ENCODE data around the gene ADGRF3.

- TF ChIP-seq, protein P1, sequence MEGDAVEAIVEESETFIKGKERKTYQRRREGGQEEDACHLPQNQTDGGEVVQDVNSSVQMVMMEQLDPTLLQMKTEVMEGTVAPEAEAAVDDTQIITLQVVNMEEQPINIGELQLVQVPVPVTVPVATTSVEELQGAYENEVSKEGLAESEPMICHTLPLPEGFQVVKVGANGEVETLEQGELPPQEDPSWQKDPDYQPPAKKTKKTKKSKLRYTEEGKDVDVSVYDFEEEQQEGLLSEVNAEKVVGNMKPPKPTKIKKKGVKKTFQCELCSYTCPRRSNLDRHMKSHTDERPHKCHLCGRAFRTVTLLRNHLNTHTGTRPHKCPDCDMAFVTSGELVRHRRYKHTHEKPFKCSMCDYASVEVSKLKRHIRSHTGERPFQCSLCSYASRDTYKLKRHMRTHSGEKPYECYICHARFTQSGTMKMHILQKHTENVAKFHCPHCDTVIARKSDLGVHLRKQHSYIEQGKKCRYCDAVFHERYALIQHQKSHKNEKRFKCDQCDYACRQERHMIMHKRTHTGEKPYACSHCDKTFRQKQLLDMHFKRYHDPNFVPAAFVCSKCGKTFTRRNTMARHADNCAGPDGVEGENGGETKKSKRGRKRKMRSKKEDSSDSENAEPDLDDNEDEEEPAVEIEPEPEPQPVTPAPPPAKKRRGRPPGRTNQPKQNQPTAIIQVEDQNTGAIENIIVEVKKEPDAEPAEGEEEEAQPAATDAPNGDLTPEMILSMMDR (IDR thresholded peaks at IDR 0.05), result no peak
- TF ChIP-seq POLR2AphosphoS5 (IDR thresholded peaks at IDR 0.05) (no peak), POLR2A (IDR thresholded peaks at IDR 0.05) (no peak)
Observed at GRCh38 chr2:26312471-26312870, 34.1 kb downstream of the ADGRF3 start.

All from upper lobe of left lung (tissue), 4 donors.